GM18858 (cell line): ENCODE results near the gene NKIRAS1.
"Not testable (repeated sequence)": the region's sequence is repeated elsewhere in the genome, so short reads cannot be mapped to it uniquely, and the experiment has no call there.

Experiments used
- ATAC-seq: cut with Tn5 transposase; IDR thresholded peaks from one replicate; pipeline ENCODE4 v1.9.1; 2021; ENCODE audit not compliant: unreplicated experiment

The NKIRAS1 gene

DNA sequence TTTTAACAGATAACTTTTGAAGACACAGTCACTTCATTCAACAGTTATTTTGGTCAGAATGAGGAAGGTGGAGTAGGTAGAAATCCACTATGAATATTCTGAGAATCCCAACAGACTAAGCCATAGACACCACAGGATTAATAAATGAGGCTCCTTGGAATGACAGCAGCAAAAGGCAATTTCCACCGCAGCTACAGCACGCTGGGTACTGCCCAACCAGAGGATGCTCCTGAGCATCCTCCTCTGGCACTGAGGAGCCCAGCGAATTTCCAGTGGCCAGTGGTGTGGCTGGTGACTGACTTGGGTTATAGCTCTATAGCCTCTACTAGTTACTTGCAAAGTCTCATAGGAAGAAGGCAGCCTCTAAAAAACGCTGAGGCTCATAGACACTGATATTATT, 24.6 kb upstream of the NKIRAS1 start:
- ATAC-seq, result no peak

- no peak for ATAC-seq
Measured at GRCh38 chr3:23940775-23941174, 24.0 kb upstream of the NKIRAS1 start.

GRCh38 chr3:23938688-23939087, 21.9 kb upstream of the NKIRAS1 start:
- ATAC-seq, result no peak

DNA sequence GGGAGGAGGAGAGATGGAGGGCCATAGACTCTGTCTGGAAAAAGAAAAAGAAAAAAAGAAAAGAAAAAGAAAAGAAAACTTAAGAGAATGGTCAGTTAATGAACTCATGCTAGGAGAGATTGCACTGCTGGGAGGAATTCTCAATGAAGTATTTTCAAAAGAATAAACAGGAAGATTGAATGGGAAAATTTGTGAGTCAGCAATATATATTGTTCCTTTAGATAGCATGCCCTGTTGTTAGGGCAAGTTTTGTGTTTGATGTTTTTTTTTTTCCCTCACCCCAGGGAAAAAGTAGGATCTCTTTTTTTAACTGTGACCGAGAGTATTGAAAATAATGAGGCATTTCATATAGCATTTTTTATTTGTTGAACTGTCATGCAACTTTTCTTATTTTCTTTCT, 20.5 kb upstream of the NKIRAS1 start:
- no peak for ATAC-seq

DNA sequence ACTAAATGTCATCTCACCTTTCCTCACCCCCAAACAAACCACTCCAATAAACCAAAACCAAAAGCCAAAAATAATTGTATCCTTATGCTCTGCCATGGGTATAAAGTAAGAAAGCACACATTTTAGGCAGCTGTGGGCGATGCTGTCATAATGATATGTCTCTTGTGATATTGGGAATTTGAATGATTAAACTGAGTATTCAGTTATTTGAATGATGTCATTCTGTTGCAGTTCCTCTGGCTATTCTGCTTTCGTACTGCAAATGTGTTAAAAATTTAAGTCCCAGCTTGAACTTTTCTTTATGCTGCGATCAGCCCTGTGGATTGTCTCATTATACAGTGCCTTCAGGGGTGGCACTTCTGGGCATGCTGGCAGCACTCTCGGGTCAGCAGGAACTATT, 17.5 kb upstream of the NKIRAS1 start:
- no peak for ATAC-seq

DNA sequence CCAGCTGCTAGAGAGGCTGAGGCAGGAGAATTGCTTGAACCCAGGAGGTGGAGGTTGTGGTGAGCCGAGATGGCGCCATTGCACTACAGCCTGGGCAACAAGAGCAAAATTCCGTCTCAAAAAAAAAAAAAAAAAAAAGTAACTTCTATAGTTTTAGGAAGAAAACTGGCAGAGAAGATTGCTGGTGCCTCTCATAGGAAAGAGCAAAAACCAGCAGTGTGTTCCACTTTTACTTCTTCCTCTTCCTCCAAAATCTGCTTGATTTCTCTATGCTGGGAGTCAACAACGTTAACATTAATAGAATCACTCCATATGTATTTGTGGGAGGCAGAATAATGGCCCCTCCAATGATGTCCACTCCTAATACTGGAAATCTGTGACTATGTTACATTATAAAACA, 15.8 kb upstream of the NKIRAS1 start:
- no peak for ATAC-seq

DNA sequence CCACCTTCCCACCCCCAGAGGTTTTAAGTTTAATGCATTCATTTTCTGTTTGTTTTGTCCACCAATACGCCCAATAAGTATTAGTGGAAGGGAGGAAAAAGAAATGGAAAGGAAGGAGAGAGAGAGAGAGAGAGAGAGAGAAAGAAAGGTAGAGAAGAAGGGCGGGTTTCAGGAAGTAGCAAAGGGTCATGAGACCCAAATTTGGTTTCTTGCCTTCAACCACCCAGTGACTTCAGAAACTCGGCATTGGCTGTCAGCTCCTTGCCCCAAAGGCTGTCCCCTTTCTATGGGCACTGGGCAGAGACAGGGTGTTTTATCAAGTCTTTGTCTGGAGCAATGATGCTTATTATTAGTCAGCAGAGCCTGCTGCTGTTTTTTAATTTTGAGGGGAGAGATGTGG, 14.8 kb upstream of the NKIRAS1 start:
- no peak for ATAC-seq

DNA sequence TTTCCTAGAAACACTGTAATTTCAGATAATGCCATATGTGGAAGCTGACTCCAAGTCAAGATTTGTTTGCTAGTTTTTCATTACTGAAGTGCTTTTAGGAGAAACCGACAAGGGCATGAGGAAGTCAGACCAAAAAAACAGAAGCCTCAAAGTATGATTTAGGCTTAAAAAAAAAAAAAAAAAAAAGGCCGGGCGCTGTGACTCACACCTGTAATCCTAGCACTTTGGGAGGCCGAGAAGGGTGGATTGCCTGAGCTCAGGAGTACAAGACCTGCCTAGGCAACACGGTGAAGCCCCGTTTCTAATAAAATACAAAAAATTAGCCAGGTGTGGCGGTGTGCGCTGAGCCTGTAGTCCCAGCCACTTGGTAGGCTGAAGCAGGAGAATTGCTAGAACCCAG, 11.7 kb upstream of the NKIRAS1 start:
- ATAC-seq, result no peak

DNA sequence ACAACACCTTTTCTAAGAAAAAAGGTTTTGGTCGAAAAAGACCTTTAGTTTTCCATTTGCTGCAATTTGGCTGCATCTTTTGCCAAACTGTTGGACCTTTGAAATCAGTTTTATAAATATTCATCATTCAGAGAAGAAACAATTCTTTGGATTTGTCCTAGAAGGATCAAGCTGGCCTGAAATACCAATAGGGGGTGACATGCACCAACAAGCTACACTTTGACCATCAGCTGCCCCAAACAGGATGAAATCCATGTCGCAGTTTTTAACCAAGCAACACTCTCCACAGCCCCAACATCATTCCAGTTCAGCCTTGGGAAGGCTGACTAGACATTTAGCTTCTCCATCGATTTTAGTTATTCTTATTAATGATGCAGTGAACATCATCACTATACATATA, 9.9 kb upstream of the NKIRAS1 start:
- no peak for ATAC-seq

GRCh38 chr3:23926246-23926645, 9.5 kb upstream of the NKIRAS1 start:
- no peak for ATAC-seq

- no peak for ATAC-seq
Measured at GRCh38 chr3:23923786-23924185, 7.0 kb upstream of the NKIRAS1 start.

- ATAC-seq, result no peak
Measured at GRCh38 chr3:23921052-23921511, 4.3 kb upstream of the NKIRAS1 start.

GRCh38 chr3:23920151-23920655, 3.4 kb upstream of the NKIRAS1 start:
- no peak for ATAC-seq

- ATAC-seq, result no peak
Measured at GRCh38 chr3:23919628-23920027, 2.8 kb upstream of the NKIRAS1 start.

DNA sequence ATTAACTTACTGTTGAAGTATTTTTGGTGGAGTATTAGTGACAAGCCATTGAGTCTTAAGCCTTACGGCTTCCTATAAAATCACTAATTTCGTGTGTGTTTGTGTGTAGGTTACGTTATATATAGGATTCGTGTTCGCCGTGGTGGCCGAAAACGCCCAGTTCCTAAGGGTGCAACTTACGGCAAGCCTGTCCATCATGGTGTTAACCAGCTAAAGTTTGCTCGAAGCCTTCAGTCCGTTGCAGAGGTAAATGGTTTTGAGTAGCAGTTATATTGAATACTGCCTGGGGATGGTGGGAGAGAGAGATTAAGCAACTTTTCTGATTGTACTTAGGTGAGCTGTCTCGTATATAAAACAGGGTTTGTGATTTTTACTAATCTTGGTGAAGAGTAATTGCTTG, 1.5 kb upstream of the NKIRAS1 start:
- ATAC-seq, result not testable (repeated sequence)

DNA sequence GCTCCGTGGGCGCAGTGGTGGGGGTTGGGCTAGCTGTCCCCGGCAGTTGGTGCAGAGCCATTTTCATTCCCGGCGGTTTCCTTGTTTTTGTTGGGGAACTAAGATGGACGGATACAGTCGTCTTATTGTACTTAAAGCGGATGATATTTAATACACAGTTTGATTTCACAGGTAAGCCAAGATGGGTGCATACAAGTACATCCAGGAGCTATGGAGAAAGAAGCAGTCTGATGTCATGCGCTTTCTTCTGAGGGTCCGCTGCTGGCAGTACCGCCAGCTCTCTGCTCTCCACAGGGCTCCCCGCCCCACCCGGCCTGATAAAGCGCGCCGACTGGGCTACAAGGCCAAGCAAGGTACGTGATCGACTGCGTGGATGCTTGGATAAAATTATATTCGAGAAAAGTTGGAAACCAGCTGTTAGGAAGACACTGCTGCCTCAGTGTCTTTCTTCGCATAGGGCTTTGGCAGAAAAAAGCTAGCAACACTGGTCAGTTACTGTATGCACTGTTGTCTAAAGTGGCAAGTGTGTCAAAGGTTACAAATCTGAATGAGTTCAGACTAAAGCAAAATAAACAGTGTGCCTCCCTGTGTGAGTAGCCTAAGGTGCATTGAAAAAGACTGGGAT, 1.0 kb upstream of the NKIRAS1 start:
- ATAC-seq, result not testable (repeated sequence)

DNA sequence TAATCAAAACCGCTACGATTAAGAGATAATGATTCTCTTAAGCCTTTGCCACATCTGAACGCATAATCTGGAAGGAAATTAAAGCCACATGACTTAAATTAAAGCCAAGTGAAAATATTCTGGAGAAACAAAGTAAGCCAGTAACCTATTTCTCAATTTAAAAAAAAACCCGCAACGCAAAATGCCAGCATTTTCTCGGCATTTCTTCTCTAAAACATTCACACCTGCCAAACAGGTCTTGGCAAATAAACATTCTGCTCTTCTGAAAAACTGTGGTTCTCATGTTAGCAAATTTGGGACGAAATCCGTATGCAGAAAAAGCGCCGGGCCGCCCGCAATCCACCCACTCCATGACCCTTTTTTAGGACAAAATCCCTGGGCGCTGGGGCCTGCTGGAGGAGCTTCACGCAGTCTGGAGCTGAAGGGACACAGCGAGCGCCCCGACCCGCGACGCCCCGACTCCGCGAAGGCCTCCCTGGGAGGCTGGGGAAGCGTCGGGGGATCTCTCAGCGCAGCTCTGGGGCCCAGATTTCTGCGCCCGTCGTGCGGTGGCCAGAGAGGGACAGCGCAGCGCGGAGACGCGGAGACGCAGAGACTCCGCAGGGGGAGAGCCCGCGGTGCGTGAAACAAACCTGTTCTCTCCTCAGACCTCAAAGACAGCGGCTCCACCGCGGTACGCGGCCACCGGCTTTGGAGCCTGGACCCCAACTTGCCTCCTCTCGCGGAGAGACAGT, 471 bp downstream of the NKIRAS1 start:
- ATAC-seq, result peak; percentile 37

GRCh38 chr3:23915537-23916108, 1.2 kb downstream of the NKIRAS1 start:
- no peak for ATAC-seq

DNA sequence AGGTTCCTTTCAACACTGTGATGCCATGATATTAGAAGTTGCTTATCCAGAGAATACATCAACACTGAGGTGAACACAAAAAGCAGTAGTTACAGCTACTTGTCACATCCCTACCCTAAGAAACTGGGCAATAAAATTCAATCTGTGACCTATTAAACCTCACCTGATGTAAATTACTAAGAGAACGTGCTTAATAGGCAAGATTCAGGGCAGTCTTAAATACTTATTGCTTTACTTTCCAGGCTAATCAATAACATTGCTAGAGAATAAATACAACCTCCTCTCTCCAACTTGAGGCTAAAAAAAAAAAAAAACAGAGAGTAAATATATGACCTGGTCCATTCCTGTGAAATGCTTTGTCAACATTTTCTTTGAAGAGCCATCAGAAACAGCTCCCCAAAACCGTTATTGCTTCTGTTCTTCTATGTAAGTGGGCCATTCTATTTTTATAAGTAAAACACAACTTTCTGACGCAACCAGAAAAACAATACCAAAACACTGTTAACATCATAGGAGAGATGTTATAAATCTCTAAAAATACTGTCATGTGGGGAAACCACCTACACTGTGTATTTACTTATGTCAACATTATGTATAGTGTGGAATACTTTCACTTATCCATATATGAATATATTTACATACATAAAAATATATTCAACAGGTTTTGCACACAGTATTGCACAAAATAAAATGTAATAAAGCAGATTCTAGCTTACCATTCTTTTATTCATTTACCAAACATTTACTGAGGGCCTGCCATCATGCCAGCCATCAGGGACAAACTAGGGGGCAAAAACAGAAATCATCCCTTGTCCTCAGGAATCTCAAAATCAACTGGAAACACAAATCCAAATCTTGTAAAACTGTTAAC, 2.7 kb downstream of the NKIRAS1 start:
- peak; percentile 14 for ATAC-seq

DNA sequence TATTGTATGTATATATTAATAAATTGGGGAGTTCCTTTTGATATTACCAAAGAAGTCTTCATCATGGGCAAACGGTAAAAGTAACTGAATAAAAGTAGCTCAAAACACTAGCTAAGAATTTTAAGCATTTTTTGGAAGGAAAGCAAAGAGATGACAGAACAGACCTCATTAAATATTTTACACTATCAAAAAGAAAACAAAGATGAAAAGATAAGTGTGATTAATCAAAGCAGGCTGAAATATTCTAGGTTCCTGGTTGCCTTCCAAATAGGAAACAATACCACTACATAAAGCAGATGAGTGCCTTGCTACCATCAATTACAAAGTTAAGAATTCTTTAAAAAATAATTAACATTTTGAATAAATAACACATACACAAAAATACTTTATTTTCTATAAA, 3.6 kb downstream of the NKIRAS1 start:
- ATAC-seq, result no peak

GRCh38 chr3:23912335-23912734, 4.5 kb downstream of the NKIRAS1 start:
- ATAC-seq, result not testable (repeated sequence)
